PFSK-1 (cell line): ENCODE results near the gene CHTOP.

Experiments
- FOXP2 ChIP-seq: optimal IDR thresholded peaks from 2 replicates; pipeline ENCODE3; 2011; ENCODE audit warnings: borderline replicate concordance, control low read depth, inconsistent platforms; ENCODE audit not compliant: insufficient read depth; ENCODE audit errors: extremely low read length, extremely low read depth
- POLR2AphosphoS5 ChIP-seq: IDR thresholded peaks from 2 replicates; pipeline ENCODE4 v1.6.1; 2012; ENCODE audit warnings: low read depth, mild to moderate bottlenecking, control low read depth, low read length, moderate library complexity
- REST ChIP-seq, 2 experiments: IDR thresholded peaks; 2 replicates each; pipeline versions ENCODE4 v1.6.1 to v1.8.0; 2011 to 2012; ENCODE audit warnings: low read depth in 2 of 2, low read length in 2 of 2, control low read depth in 1 of 2, inconsistent platforms in 1 of 2, mild to moderate bottlenecking in 1 of 2, moderate library complexity in 1 of 2; ENCODE audit not compliant: insufficient read depth in 1 of 2
- SIN3A ChIP-seq: IDR thresholded peaks from 2 replicates; pipeline ENCODE4 v1.6.1; 2012; ENCODE audit warnings: mild to moderate bottlenecking, low read length, moderate library complexity, borderline replicate concordance; ENCODE audit not compliant: insufficient read depth
- TAF1 ChIP-seq: IDR thresholded peaks from 2 replicates; pipeline ENCODE4 v1.6.1; 2012; ENCODE audit warnings: low read length, control low read depth, borderline replicate concordance; ENCODE audit not compliant: insufficient read depth

CHTOP gene

GRCh38 chr1:153669606-153670005 lies 35.7 kb downstream of the CHTOP start:
- TF ChIP-seq REST (IDR thresholded peaks at IDR 0.05; ENCODE audit: insufficient read depth in 1 of 2, low read depth in 2 of 2, low read length in 2 of 2) (no peak), POLR2AphosphoS5 (no peak), SIN3A (no peak), FOXP2 (no peak), TAF1 (no peak)

DNA sequence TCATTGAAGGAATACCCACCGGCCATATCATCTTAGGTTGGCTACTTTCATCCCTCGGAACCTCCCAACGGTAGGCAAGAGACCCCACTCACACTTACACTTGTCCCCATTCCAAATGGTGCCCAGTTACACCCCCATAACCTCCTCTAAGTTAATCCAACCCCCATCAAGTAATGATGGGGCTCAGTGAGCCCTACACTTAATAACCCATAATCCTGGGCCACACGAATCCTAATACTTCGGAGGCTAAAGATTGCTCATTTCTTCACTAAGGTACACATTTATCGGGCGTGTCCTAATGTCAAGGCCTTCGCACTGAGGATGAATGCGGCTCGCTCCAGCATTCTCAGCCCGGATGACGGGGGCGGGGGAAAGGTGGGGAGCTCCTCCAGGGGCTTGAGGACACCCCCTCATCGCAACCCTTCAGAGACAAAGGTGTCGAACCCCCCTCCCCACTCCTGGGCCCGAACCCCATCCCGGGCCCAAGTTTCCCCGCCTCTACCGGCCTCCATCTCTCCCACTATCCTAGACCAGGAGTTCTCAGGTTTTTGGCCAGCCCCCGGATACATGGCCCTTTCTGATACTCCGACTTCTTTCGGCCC lies 36.5 kb downstream of the CHTOP start:
- no peak for TF ChIP-seq TAF1
- TF ChIP-seq SIN3A: no peak
- TF ChIP-seq REST (IDR thresholded peaks at IDR 0.05; ENCODE audit: insufficient read depth in 1 of 2, low read depth in 2 of 2, low read length in 2 of 2): no peak
- no peak; the same call in 1 of the 2 replicates for TF ChIP-seq POLR2AphosphoS5
- no peak for TF ChIP-seq FOXP2

GRCh38 chr1:153670859-153671627 lies 37.2 kb downstream of the CHTOP start, which contains the start of gene ILF2:
Gene ILF2 (minus strand): TSS chr1:153670993. CDS start chr1:153670922, 71 bp downstream.
- TF ChIP-seq TAF1 (peak; percentile 97; the same call in 1 of the 2 replicates), POLR2AphosphoS5 (peak; percentile 96), REST (IDR thresholded peaks at IDR 0.05; ENCODE audit: insufficient read depth in 1 of 2, low read depth in 2 of 2, low read length in 2 of 2) (0 out of 4 replicates have a peak, but pooled peaks of 1 of the 2 experiments have one; percentile 4), FOXP2 (no peak), SIN3A (no peak; the same call in 1 of the 2 replicates)

DNA sequence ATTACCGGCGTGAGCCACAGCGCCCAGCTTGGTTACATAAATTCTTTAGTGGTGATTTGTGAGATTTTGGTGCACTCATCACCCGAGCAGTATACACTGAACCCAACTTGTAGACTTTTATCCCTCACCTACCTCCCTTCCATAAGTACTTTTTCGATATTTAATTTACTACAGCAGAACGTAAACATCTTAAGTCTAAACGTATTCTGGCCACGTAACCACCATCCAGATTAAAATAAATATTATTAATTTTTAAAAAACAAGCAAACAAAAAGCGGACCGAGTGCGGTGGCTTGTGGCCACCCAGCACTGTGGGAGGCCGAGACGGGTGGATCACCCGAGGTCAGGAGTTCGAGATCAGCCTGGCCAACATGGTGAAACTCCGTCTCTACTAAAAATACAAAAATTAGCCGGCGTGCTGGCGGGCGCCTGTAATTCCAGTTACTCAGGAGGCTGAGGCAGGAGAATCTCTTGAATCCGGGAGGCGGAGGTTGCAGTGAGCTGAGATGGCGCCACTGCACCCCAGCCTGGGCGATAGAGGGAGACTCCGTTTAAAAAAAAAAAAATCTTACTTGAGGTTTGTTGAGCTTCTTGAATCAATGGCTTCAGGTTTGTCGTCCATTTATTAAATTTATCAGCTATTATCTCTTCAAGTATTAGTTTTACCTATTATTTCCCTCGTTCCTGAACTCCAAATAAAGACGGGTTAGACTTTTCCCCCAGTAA lies 37.9 kb downstream of the CHTOP start:
- TF ChIP-seq TAF1: 0 out of 2 replicates have a peak, but pooled peaks have one; percentile 18

DNA sequence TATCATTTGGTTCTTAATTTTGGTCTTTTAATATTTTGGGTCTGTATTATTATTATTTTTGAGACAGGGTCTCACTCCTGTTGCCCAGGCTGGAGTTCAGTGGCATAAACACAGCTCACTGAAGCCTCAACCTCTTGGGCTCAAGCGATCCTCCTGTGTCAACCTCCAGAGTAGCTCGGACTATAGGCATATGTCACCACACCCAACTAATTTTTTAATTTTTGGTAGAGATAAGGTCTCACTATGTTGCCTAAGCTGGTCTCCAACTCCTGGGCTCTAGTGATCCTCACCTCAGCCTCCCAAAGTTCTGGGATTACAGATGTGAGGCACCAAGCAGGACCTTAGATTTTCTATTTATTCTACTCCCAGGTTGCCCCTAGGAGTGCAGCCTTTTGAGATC lies 39.6 kb downstream of the CHTOP start:
- TF ChIP-seq POLR2AphosphoS5: no peak
- TF ChIP-seq REST (IDR thresholded peaks at IDR 0.05; ENCODE audit: insufficient read depth in 1 of 2, low read depth in 2 of 2, low read length in 2 of 2): no peak
- no peak for TF ChIP-seq TAF1
- no peak for TF ChIP-seq SIN3A
- no peak for TF ChIP-seq FOXP2
